K562 treated with DMSO at 1 percent for 4 hours (cell line): ENCODE data around the gene CHDH. TPM values are rescaled to one million over a fixed set of nuclear protein-coding genes. Genes with fewer than 3 reads are reported as not detected.

Experiments used
- total RNA-seq: library from RNA; unstranded; fragments of 300-600 nt; gene quantifications from 2 replicates; pipeline ENCODE4 v1.2.3, GENCODE V29; 2022; ENCODE audit not compliant: insufficient read depth

Gene CHDH
- total RNA-seq, result 0.07 and 0.25 TPM in 2 replicates

GRCh38 chr3:53846134-53846850 lies at the start of gene CHDH, which contains the start of gene IL17RB:
Gene CHDH (minus strand): TSS chr3:53846419. CDS start chr3:53824008, 22,411 bp downstream.
Gene IL17RB (plus strand): TSS chr3:53846568. CDS start chr3:53846589, 21 bp downstream.

GRCh38 chr3:53891497-53892285 lies 45.5 kb upstream of the CHDH start, which contains the start of gene SELENOK:
Gene SELENOK (minus strand): TSS chr3:53891859.

DNA sequence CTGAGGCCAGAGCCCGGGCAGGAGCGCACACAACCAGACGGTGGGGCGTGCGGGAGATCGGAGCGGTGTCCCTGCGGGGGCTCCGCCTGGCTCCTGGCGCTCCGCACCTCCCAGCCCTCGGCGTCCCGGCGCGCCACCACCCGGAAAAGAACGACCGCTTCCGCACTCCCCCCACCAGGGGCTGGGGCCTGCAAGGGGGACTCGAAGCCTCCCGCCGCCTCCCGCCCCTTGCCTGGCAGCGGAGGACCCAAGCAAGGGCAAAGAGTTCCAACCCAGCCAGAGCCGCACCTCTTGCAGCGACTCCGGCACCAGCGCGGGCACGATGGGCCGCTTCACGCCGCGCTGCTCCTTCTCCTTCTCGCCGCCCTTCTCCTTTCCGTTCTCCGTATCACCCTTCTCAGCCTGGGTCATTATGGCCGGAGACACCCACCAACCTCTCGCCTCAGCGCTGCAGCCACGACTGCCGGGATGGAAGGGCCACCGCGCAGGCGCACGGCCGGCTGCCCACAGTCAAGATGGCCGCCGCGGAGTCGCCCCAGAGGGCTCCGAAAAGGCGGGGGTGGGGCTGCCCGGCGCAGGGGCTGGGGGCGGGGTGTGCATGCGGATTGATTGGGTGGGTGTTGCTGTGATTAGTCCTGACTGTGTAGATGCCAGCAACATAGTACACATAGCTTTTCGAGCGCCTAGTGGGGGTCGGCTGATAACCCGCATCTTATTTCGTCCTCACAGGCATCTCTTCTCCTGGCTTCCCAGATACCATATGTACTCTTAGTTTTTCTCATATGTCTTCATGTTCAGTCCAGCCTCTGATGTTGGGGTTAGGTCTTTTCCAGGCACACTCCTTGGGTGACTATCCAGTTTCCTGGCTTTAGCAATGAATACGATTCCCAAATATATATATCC lies 35.7 kb upstream of the CHDH start, which contains the start of gene ACTR8:
Gene ACTR8 (minus strand): TSS at position 462 of the 903 bp plus-strand sequence. CDS start 51 bp downstream, at position 411.

Other genes starting within 250 kb of the CHDH start
- 0.47 TPM in 1 of 2 replicates, not detected in the other for gene IL17RB, start 149 bp upstream of the CHDH start, total RNA-seq
- gene ACTR8, start 35.7 kb upstream of the CHDH start, total RNA-seq, result 6.1 and 6.9 TPM in 2 replicates
- gene SELENOK, start 45.4 kb upstream of the CHDH start, total RNA-seq, result 40.0 and 44.6 TPM in 2 replicates